ENCODE data around the gene RIN3. TPM values are rescaled to one million over a fixed set of nuclear protein-coding genes. Genes with fewer than 3 reads are reported as not detected.

The RIN3 gene
- total and polyA plus RNA-seq, 2 donors (not counting 3 experiments of a cell fraction or from before 2014, with no cell fraction given), result 5.1 to 20.8 TPM

- peak overlapping the region; percentile 98 for H3K27ac ChIP-seq (ENCODE audit: insufficient read depth, low read depth, low read length)
- H4K20me1 ChIP-seq (replicated peaks; ENCODE audit: control insufficient read depth, extremely low read depth, insufficient read depth, low read length), result no peaks in the 10 kb centered on the region
- H3K9ac ChIP-seq (replicated peaks; ENCODE audit: extremely low read depth, insufficient read depth, low read length), result peak overlapping the region; percentile 0
- H3K36me3 ChIP-seq (ENCODE audit: control insufficient read depth in 2 of 2, extremely low read depth in 1 of 2, insufficient read depth in 2 of 2, low read length in 2 of 2), result no peaks in the 10 kb centered on the region
- dilution Hi-C loops (cut with MboI; ENCODE audit: extremely low pct_ligation_motif_present, low sequenced_read_pairs) (no loop called here), intact Hi-C loops (cut with micrococcal nuclease) (no loop called here)
- peaks cover 26% of the 10 kb centered on the region for H3K4me1 ChIP-seq (ENCODE audit: control insufficient read depth, extremely low read depth, insufficient read depth, low read length)
- no peaks in the 10 kb centered on the region for H3K9me1 ChIP-seq (replicated peaks; ENCODE audit: control insufficient read depth, extremely low read depth, insufficient read depth, low read length)
- BruUV-seq (replicated peaks), result no TSS peak
- DNase-seq (ENCODE audit: low read depth, low spot score) (no peak), FAIRE-seq (no peak)
- CTCF ChIA-PET, result interaction anchor here (1.5 kb wide), 1 partner anchor 80 kb away, joined by 6 read pairs; no protein-coding TSS in a partner anchor
- H3K79me2 ChIP-seq (ENCODE audit: control insufficient read depth, insufficient read depth, low read length), result peaks cover 10% of the 10 kb centered on the region
- no peak for TF ChIP-seq EZH2 (IDR thresholded peaks at IDR 0.05; ENCODE audit: borderline replicate concordance, low read depth, low read length, severe bottlenecking)
- TF ChIP-seq FOS (IDR thresholded peaks at IDR 0.05; ENCODE audit: borderline replicate concordance, insufficient read depth, low read length), result no peak
- no peak for TF ChIP-seq GATA2 (IDR thresholded peaks at IDR 0.05; ENCODE audit: insufficient read depth, insufficient read length, low read depth, low read length)
- no peak for TF ChIP-seq POLR2A (IDR thresholded peaks at IDR 0.05; ENCODE audit: low read depth, low read length)
- no peak for TF ChIP-seq CTCF (IDR thresholded peaks at IDR 0.05; ENCODE audit: extremely low read depth in 1 of 2, insufficient read depth in 1 of 2, low read depth in 1 of 2, low read length in 2 of 2)
- no peak for TF ChIP-seq JUN (IDR thresholded peaks at IDR 0.05; ENCODE audit: borderline replicate concordance, insufficient read depth, insufficient read length, low read depth)
- no peak for TF ChIP-seq POLR2AphosphoS5 (IDR thresholded peaks at IDR 0.05; ENCODE audit: insufficient read depth, low read depth, low read length)
- TF ChIP-seq MYC (IDR thresholded peaks at IDR 0.05; ENCODE audit: low read depth, low read length), result no peak
- TF ChIP-seq MAX (IDR thresholded peaks at IDR 0.05; ENCODE audit: insufficient read depth, insufficient read length), result no peak
- no peak overlapping the region for H3K4me2 ChIP-seq (ENCODE audit: insufficient read depth, low read length)
- POLR2A ChIA-PET, result no interaction called here
- no peak overlapping the region for H2AFZ ChIP-seq (ENCODE audit: low read depth, low read length)
- H3K9me3 ChIP-seq (replicated peaks; ENCODE audit: control insufficient read depth, insufficient read depth, low read length), result no peaks in the 10 kb centered on the region
- H3K4me3 ChIP-seq (replicated peaks in 1 of 3; ENCODE audit: insufficient read depth in 1 of 3, low read depth in 1 of 3, low read length in 3 of 3), result no peak overlapping the region
- H3K27me3 ChIP-seq (ENCODE audit: control insufficient read depth in 2 of 2, insufficient read depth in 2 of 2, low read length in 2 of 2), result no peaks in the 10 kb centered on the region
Measured at GRCh38 chr14:92539419-92539818, 25.8 kb downstream of the RIN3 start.
